ENCODE measurements around the gene MGAT4D. TPM values are rescaled to one million over a fixed set of nuclear protein-coding genes. Genes with fewer than 3 reads are reported as not detected.
"Not testable (repeated sequence)": the region's sequence is repeated elsewhere in the genome, so short reads cannot be mapped to it uniquely, and the experiment has no call there.

Gene MGAT4D
- total and polyA plus RNA-seq, 12 donors = not detected

DNA sequence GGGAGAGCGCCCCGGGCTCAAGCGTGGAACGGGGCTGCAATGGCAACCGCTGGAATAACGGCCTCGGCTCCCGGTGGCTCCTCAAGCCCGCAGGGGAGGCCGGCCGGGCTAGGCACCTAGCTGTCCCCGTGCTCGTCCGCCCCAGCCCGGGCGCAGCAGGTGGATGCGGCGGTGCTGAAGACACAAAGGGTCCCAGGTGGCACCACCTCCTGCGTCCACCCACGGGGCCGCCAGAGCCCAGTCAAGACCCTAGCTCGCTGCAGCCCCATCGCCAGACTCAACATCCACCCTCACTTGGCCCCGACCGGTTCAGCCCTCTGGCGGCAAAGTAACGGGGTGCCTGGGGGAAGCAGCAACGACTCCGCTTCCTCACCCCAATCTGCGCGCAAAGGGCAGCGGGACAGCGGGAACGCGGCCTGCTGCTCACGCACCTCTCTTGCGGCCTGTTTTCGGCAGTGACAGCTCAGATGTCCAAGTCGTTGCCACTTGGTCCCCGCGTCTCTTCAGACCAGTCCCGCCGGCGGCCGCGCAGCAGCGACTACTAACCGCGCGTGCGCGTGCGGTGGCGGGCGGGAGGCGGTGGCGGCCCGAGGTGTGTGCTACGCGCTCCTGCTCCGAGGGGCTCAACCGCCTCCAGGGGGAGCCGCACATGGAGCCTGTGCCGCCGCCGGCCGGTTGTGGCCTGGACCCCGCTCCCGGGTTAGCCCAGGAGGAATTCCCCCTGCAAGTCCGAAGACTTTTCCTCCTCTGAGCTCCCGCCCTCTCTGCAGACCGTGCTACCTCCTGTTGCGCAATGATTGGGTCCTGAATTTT is 70.8 kb downstream of the MGAT4D start, which contains the start of gene CLGN:
Gene CLGN, minus strand, starts transcription at position 543 of the 813 bp plus-strand sequence. CDS start 14,570 bp downstream, outside the sequence.
- no peaks in the 10 kb centered on the region for H3K9me3 ChIP-seq
- peak within 1 kb of the TSS; percentile 53 to 91 (median 85) for H3K27ac ChIP-seq
- H3K4me3 ChIP-seq = peak within 1 kb of the TSS; percentile 57 to 84 (median 73)
- TF ChIP-seq, protein P1, sequence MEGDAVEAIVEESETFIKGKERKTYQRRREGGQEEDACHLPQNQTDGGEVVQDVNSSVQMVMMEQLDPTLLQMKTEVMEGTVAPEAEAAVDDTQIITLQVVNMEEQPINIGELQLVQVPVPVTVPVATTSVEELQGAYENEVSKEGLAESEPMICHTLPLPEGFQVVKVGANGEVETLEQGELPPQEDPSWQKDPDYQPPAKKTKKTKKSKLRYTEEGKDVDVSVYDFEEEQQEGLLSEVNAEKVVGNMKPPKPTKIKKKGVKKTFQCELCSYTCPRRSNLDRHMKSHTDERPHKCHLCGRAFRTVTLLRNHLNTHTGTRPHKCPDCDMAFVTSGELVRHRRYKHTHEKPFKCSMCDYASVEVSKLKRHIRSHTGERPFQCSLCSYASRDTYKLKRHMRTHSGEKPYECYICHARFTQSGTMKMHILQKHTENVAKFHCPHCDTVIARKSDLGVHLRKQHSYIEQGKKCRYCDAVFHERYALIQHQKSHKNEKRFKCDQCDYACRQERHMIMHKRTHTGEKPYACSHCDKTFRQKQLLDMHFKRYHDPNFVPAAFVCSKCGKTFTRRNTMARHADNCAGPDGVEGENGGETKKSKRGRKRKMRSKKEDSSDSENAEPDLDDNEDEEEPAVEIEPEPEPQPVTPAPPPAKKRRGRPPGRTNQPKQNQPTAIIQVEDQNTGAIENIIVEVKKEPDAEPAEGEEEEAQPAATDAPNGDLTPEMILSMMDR (IDR thresholded peaks at IDR 0.05) = peak in 8 of 9 donors; percentile 43 to 70 (median 58)
- no peaks in the 10 kb centered on the region for H3K36me3 ChIP-seq
- WGBS, 2 donors = 1% methylated on average over 73 of the region's 73 CpGs
- peaks cover 0 to 14% (median 3%) of the 10 kb centered on the region in 7 donors for H3K27me3 ChIP-seq
- peaks cover 0 to 22% (median 6%) of the 10 kb centered on the region in 9 donors for H3K4me1 ChIP-seq
- intact Hi-C loops (cut with DNase I) = loop anchor here in 5 of 10 donors (5.0 to 10.0 kb wide), 4 partner anchors 55 to 100 kb away; partner anchors contain the start of genes ELMOD2 (in 3 of the 5) and SCOC (in 1 of the 5)
- peak; percentile 71 to 82 for DNase-seq
- ATAC-seq = peak; percentile 90 to 97 (median 95)

DNA sequence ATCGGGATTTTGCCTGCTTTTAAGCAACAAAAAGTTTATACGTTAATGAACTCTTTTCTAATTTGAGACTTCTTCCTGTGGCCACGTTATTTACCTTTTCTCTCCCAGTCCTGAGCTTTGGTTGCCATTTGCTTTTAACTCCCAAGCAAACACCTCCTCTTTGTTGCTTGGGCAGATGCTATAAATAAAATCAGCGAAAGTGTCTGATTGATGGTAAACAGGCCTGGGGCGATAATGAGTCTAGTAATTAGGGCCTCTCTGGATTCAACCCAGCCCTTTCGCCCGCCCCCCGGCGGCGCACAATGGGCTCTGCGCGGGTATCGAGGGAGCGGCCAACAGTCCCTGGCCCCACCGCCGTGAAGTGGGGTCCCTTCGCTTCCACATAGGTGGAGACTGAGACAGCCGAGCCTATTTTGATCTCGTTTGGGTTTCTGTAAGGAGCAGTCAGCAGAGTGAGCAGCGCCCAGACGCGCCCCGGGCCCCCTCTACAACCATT is 71.4 kb downstream of the MGAT4D start:
- TF ChIP-seq, protein P1 (IDR thresholded peaks at IDR 0.05) = peak in 3 of 9 donors; percentile 18 to 36 (median 33)
- intact Hi-C loops (cut with DNase I) = loop anchor here in 5 of 10 donors (5.0 to 10.0 kb wide), 4 partner anchors 54 to 101 kb away; partner anchors contain the start of genes ELMOD2 (in 3 of the 5) and SCOC (in 1 of the 5)
- Histone ChIP-seq H3K36me3 (no peaks in the 10 kb centered on the region), H3K27me3 (peaks cover 0 to 14% (median 3%) of the 10 kb centered on the region in 7 donors), H3K27ac (peak overlapping the region; percentile 53 to 91 (median 85)), H3K9me3 (no peaks in the 10 kb centered on the region), H3K4me1 (peaks cover 0 to 22% (median 6%) of the 10 kb centered on the region in 9 donors), H3K4me3 (peak overlapping the region; percentile 57 to 84 (median 73))
- 3 to 6% methylated on average over 23 of the region's 23 CpGs for WGBS, 2 donors
- ATAC-seq = peak; percentile 76 to 94 (median 90)
- DNase-seq = peak; percentile 47 to 48

DNA sequence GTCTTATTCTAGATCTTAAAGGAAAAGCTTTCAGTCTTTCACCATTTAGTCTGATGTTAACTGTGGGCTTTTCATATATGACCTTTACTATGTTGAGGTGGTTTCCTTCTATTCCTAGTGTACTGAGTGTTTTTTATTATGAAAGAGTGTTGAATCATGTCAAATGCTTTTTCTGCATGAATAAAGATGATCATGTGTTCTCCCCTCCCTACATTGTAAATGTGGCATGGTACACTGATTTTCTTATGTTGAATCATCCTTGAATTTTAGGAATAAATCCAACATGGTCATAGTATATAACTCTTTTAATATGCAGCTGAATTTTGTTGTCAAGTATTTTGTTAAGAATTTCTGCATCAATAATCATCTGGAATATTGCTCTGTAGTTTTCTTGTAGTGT is 75.0 kb downstream of the MGAT4D start:
- Histone ChIP-seq H3K27ac (no peak overlapping the region), H3K9me3 (no peaks in the 10 kb centered on the region), H3K4me3 (no peak overlapping the region), H3K4me1 (peaks cover 0 to 22% (median 6%) of the 10 kb centered on the region in 9 donors), H3K27me3 (peaks cover 0 to 14% (median 3%) of the 10 kb centered on the region in 7 donors), H3K36me3 (no peaks in the 10 kb centered on the region)
- TF ChIP-seq, protein P1 (IDR thresholded peaks at IDR 0.05) = no peak
- DNase-seq = no peak
- ATAC-seq = no peak
- intact Hi-C loops (cut with DNase I) = loop anchor here in 3 of 10 donors (5.0 to 10.0 kb wide), 2 partner anchors 36 to 102 kb away; partner anchors contain the start of gene ELMOD2 (in 2 of the 3)

DNA sequence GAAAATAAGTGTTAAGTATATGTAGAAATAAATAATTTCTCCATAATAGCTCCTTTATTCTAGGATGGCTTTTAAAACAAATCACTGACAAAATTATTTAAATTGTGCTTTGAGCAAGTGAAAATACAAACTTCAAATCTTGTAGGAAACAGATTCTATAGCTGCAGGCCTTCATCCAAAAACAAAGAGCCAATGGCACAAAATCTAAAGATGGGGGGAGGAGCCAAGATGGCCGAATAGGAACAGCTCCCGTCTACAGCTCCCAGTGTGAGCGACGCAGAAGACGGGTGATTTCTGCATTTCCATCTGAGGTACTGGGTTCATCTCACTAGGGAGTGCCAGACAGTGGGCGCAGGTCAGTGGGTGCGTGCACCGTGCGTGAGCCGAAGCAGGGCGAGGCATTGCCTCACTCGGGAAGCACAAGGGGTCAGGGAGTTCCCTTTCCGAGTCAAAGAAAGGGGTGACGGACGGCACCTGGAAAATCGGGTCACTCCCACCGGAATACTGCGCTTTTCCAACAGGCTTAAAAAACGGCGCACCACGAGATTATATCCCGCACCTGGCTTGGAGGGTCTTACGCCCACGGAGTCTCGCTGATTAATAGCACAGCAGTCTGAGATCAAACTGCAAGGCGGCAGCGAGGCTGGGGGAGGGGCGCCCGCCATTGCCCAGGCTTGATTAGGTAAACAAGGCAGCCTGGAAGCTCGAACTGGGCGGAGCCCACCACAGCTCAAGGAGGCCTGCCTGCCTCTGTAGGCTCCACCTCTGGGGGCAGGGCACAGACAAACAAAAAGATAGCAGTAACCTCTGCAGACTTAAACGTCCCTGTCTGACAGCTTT is 84.7 kb downstream of the MGAT4D start:
- WGBS, 2 donors = 85 to 91% methylated on average over 24 to 32 of the region's 32 CpGs
- intact Hi-C loops (cut with DNase I) = not testable (repeated sequence)

More for the DNA sequence above, 84.7 kb downstream of the MGAT4D start:
- not testable (repeated sequence) for H3K36me3 ChIP-seq, H3K9me3 ChIP-seq, DNase-seq, H3K4me3 ChIP-seq, H3K27ac ChIP-seq, H3K4me1 ChIP-seq, H3K27me3 ChIP-seq, ATAC-seq
